DMS53 (cell line): ENCODE measurements around the gene NKAIN2.
A peak's percentile ranks its signal among the peaks of the same experiment; 100 is the strongest.
"Not testable (repeated sequence)": the region's sequence is repeated elsewhere in the genome, so short reads cannot be mapped to it uniquely, and the experiment has no call there.

Experiments used
- DNase-seq: peaks from one replicate; lab custom pipeline; 2025; lab: John Stamatoyannopoulos, UW

Gene NKAIN2

GRCh38 chr6:124203812-124204167 lies 400.1 kb downstream of the NKAIN2 start:
- DNase-seq: peak; percentile 6

- DNase-seq: no peak
Observed at GRCh38 chr6:124205921-124206320, 402.3 kb downstream of the NKAIN2 start.

DNA sequence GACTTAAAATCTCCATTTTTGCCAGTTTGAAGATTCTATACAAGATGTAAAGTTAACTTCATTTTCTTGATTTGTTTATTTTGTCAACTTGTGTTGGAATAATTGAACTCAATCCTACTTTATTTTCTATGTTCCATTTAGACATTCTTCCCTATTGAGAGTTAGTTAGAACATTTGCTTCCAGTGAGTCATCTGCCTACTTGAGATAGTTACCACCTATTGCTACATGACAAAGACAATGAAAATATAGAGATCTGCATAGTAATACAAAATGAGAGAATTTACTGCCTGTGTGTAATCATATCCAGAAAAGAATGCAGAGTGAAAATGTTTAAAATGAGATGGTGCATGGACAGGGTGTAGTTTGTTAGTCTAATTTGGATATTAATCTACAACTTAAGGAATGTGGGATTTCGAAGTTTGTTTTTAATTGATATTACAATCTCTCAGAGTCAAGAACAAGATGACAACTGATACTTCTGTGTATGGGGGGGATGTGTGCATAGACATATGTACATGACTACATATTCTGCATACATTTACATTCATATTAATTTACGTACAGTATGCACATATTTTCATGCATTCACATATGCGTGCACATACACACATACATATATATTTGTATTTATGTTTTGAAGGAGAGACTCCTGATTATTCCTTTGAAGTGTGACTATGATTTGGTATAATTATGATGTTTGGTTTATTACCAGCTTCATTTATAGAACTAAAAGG lies 420.1 kb downstream of the NKAIN2 start:
- peak; percentile 6 for DNase-seq

DNA sequence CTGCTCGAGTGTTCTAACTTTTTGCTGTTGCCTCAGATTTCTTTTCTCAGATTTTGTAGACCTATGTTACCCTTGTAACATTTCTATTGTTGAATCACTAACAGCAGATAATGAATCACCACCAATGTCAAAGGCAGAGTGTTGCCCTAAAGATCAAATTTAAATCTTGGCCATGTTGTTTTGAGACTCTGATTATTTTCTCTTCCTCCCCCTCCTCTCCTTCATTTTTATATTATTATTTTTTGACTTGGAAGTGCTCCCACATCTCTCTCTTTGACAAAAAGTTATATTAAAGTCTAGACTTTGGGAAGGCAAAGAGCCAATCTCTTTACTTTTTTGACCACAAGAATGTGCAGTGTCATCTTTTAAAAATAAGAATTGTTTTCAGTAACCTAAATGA lies 422.7 kb downstream of the NKAIN2 start:
- no peak for DNase-seq

DNA sequence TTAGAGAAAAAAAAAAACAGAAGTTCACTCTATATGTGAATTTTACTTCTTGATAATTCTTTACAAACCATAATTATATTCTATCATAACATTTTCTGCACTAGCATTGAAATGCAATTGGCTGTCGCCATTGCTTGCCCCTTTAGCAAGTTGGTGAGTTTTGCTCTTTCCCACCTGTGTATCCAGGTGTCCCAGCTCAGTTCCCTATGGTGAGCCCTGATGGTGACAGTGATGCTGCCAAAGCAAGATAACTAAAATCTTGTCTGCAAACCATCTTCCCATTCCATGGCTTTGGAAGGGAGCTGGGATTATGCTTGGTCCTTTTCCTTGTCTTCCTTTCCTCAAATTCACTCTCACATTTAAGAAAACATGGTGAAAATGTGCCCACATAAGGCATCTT lies 429.6 kb downstream of the NKAIN2 start:
- no peak for DNase-seq

DNA sequence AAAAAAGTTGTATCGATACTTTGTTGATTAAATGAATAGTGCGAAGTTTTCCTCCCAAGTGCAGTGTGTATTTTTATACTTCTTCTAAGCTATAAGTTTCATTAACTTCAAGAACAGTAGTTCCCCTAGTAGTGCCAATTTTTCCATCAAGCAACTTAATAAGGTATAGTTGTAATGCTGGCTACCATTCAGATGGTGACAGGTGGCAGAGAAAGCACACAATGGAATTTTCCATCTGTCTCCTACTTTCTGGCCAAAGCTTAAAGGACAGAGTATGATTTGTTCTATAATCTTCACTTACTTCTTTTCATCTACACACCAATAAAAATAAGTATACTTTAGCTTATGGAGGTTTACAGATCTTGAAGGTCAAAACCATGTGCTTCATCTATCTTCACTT lies 431.1 kb downstream of the NKAIN2 start:
- no peak for DNase-seq

GRCh38 chr6:124237911-124238310 lies 434.2 kb downstream of the NKAIN2 start:
- DNase-seq: no peak

DNA sequence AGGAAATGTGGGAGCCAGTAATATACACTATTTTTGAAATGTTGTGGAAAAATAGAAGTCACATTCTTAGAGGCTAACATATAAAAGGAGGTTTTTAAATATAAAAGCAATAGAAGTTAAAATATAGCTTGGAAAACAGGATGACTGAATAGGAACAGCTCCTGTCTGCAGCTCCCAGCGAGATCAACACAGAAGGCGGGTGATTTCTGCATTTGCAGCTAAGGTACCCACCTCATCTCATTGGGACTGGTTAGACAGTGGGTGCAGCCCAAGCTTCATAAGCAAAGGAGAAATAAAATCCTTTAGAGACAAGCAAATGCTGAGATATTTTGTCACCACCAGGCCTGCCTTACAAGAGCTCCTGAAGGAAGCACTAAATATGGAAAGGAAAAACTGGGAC lies 434.7 kb downstream of the NKAIN2 start:
- DNase-seq: not testable (repeated sequence)

GRCh38 chr6:124254941-124255685 lies 451.4 kb downstream of the NKAIN2 start:
- no peak for DNase-seq

DNA sequence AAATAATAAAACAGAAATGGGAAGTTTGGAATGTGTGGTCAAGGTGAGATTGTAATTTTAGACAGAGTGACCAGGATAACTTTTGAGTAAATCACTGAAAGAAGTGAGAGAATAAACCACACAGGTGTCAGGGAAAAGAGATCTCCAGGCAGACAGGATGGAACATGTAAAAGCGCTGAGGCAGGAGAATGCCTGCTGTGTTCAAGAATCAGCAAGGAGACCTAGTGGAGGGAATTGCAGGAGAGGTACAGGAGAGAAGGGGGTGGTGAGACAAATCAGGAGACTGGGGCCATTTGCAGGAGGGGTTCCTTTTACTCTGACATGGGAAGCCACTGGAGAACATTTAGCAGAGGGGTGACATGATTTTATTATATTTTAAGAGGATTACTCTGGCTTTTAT lies 456.7 kb downstream of the NKAIN2 start:
- no peak for DNase-seq

DNA sequence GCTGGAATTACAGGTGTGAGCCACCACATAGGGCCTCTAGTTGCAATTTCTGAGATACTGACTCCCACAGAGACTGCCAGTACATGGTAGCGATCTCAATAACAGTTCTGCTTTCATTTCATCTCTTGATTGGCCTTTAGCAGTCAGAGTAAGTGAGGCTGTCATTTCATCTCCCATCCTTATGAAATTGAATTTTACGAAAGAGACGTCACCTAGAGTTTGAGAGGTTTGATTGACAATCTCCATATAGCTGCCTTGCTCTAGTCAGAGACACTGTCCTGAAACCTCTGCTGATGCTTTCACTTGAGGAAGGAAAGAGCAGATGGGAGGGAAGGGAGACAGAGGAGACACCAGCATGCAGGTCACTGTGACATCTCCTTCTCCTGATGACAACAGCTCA lies 466.1 kb downstream of the NKAIN2 start:
- no peak for DNase-seq

DNA sequence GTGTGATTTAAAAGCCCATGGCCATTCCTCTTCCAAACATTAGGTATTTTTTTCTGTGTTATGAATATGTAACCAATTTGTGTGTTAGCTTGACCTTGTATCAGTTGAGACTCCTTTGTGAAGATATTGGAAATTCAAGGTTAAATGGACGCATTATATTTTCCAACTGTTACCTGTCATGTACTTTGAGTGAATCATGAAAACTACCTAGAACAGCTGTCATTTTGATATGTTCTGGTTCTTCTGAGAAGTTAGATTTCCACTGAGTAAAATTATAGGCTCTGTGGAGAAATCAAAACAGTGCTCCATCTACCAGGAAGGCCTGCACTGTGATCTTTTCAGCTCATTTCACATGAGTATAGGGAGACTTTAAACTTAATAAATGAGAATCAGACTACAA lies 470.0 kb downstream of the NKAIN2 start:
- no peak for DNase-seq

GRCh38 chr6:124282541-124282940 lies 478.9 kb downstream of the NKAIN2 start:
- DNase-seq: no peak

GRCh38 chr6:124283486-124283885 lies 479.8 kb downstream of the NKAIN2 start:
- DNase-seq: no peak

DNA sequence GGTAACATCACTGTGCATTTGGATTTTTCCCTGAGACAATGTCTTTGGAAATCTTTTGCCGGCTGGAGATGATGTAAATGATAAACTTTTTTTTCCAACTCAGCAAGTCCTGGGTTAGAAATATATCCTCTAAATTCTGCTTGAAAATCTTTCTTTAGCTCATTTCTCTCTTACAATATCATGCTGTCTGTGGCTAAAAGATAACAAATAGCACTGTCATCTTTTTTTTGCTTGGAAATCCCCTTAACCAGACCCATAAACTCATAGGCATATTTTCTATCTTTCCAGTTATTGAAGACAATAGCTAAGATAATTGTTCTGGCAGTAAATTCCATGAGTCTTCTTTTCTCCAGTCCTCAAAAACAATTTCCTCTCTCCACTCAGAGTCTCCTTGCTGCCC lies 481.5 kb downstream of the NKAIN2 start:
- no peak for DNase-seq

DNA sequence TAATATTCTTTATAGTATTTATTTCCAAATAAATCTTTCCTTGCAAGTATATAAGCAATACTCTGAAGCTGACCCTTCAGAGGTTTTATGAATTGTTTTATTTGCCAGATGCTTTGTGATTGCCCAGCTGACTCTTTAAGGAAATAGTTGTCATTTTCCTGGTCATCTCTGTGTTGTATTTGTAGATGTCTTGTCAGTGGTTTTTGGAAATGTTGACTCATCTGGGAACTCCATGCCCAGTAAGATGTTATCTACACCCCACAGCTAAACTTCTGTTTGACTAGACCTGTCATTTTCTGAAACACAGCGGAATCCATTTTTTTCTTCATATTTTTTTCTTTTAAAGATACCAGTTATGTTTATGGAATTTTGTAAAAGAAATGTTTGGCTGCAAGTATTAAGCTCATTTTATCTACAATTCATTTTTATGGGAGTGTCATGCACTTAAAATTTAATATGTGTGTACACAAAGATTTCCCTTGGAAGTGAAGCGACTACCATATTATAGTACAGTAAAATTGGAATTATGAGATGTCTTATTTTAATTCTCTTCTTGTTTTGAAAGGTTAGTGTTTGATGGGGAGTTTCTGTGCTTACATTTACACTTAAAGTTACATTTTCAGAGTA lies 491.0 kb downstream of the NKAIN2 start:
- no peak for DNase-seq

- no peak for DNase-seq
Observed at GRCh38 chr6:124297507-124297906, 493.8 kb downstream of the NKAIN2 start.

DNA sequence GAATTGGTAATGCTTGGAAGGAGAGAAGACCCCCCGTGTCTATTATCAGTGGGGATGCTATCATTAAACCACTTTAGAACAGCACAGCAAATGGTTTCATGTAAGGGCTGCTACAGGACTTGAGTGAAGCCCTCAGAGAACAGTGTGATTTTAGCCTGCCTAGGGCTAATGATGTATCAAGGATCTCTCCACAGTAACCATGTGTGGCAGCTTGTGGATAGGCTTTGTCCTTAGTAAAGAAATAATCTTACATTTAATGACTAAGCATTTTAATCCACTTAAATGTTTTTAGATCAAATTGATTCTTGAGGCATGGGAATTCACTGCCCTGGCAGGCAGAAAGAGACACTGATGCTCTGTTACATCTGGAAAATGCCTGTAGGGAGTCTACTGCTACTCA lies 495.1 kb downstream of the NKAIN2 start:
- no peak for DNase-seq

GRCh38 chr6:124300907-124301306 lies 497.2 kb downstream of the NKAIN2 start:
- DNase-seq: not testable (repeated sequence)

- no peak for DNase-seq
Observed at GRCh38 chr6:124303971-124304370, 500.3 kb downstream of the NKAIN2 start.

- DNase-seq: no peak
Observed at GRCh38 chr6:124310139-124310538, 506.5 kb downstream of the NKAIN2 start.

DNA sequence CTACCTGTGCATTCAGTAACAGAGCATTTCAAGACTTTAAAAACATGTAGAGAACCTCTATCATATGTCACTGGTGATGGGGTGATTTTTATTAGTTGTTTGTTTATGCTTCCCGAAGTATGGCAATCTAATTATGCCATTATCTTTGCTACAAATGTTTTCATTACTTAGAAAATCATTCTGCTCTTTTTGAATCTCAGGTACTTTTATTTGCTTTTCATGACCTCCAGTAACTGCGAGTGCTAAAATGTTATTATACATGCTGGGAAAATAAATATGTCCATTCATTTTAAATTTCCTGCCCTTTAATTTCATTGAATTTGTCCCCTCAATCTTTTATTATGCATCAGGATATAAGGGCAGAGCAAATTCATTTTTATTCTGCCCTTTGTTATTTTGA lies 515.7 kb downstream of the NKAIN2 start:
- no peak for DNase-seq

- no peak for DNase-seq
Observed at GRCh38 chr6:124324237-124324636, 520.6 kb downstream of the NKAIN2 start.
